Measurements from ENCODE around the gene PSME3IP1. TPM values are rescaled to one million over a fixed set of nuclear protein-coding genes. Genes with fewer than 3 reads are reported as not detected.

PSME3IP1 gene
- total and polyA plus RNA-seq, 2 of the 8 experiments (the other 6 are each of a cell fraction or from before 2014, with no cell fraction given), result 95.1 to 98.3 TPM

DNA sequence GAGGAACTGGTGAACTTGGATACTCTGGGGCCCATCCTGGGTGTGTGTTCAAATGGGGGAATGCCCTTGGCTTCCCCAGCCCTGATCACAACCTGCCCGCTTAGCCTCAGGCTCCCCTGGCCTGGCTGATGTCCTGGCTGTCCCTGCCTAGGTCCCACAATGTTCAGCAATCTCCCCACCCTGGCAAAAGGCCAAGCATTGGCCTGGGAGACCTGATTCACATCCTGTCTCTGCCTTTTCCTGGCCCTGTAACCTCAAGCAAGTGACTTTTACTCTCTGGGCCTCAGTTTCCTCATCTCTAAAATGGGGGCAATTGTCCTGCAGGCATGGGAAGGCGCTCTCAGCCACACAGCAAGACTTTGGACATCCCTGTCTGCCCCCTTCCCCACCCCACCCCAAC lies 79.1 kb downstream of the PSME3IP1 start (continued):
- TF ChIP-seq BACH1 (IDR thresholded peaks at IDR 0.05; ENCODE audit: low read length), result no peak
- TF ChIP-seq CEBPB (IDR thresholded peaks at IDR 0.05; ENCODE audit: low read depth, low read length), result no peak
- TF ChIP-seq, protein P1, sequence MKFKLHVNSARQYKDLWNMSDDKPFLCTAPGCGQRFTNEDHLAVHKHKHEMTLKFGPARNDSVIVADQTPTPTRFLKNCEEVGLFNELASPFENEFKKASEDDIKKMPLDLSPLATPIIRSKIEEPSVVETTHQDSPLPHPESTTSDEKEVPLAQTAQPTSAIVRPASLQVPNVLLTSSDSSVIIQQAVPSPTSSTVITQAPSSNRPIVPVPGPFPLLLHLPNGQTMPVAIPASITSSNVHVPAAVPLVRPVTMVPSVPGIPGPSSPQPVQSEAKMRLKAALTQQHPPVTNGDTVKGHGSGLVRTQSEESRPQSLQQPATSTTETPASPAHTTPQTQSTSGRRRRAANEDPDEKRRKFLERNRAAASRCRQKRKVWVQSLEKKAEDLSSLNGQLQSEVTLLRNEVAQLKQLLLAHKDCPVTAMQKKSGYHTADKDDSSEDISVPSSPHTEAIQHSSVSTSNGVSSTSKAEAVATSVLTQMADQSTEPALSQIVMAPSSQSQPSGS (IDR thresholded peaks at IDR 0.05; ENCODE audit: low read length), result no peak
